SK-N-SH (cell line): ENCODE measurements around the gene PHLPP2. TPM values are rescaled to one million over a fixed set of nuclear protein-coding genes. Genes with fewer than 3 reads are reported as not detected.

Experiments
- CTCF ChIA-PET: fragments of 300-600, 350-600 bp; formaldehyde crosslinking; extraction: SDS; loops from one replicate; lab custom pipeline; 2021; lab: Yijun Ruan, JAX
- POLR2A ChIA-PET: fragments of 350-600 bp; sonication (Branson Sonifier 250); formaldehyde crosslinking; extraction: SDS; loops from one replicate; lab custom pipeline; 2020; ENCODE audit warnings: antibody characterized with exemption, inconsistent platforms; lab: Yijun Ruan, JAX
- DNase-seq: peaks from one replicate; pipeline ENCODE4 v3.0.0; 2012
- H2AFZ ChIP-seq: fragments of 200-600 bp; sonication (generic); 2 replicates; pipeline ENCODE4 v1.8.1; 2016; ENCODE audit warnings: antibody characterized with exemption, mild to moderate bottlenecking, low read depth
- H3F3A ChIP-seq: fragments of 200-600 bp; sonication (generic); replicated peaks from 2 replicates; pipeline ENCODE3; 2016; ENCODE audit warnings: antibody characterized with exemption, mild to moderate bottlenecking; ENCODE audit not compliant: insufficient read depth
- H3K27ac ChIP-seq, 2 experiments: fragments of 200-500 bp in 1 of 2; fragments of 200-600 bp in 1 of 2; sonication (Bioruptor generic) in 1 of 2; sonication (generic), shearing (Covaris generic) in 1 of 2; 2 replicates each; pipeline versions ENCODE4 v1.5.1 to v1.6.1; 2014 to 2016; ENCODE audit warnings: low read depth in 2 of 2, inconsistent platforms in 1 of 2, low read length in 1 of 2, mild to moderate bottlenecking in 1 of 2, mixed read lengths in 1 of 2
- H3K27me3 ChIP-seq: fragments of 200-600 bp; sonication (generic), shearing (Covaris generic); 2 replicates; pipeline ENCODE4 v1.6.1; 2016; ENCODE audit warnings: mixed run types; ENCODE audit not compliant: insufficient read depth
- H3K36me3 ChIP-seq, 2 experiments: fragments of 200-500 bp in 1 of 2; fragments of 200-600 bp in 1 of 2; sonication (Bioruptor generic) in 1 of 2; sonication (generic) in 1 of 2; replicated peaks in 1 of 2; 2 replicates each; pipeline versions ENCODE3 to v1.5.1; 2014 to 2016; ENCODE audit warnings: low read length in 1 of 2, mild to moderate bottlenecking in 1 of 2; ENCODE audit not compliant: insufficient read depth in 2 of 2, control insufficient read depth in 1 of 2
- H3K4me1 ChIP-seq, 2 experiments: fragments of 200-500 bp in 1 of 2; fragments of 200-600 bp in 1 of 2; sonication (Bioruptor generic) in 1 of 2; sonication (generic), shearing (Covaris generic) in 1 of 2; 2 replicates each; pipeline versions ENCODE4 v1.5.1 to v1.6.1; 2014 to 2016; ENCODE audit warnings: low read depth in 1 of 2, low read length in 1 of 2, mixed run types in 1 of 2; ENCODE audit not compliant: insufficient read depth in 2 of 2, control insufficient read depth in 1 of 2
- H3K4me2 ChIP-seq: fragments of 200-600 bp; sonication (generic), shearing (Covaris generic); 2 replicates; pipeline ENCODE4 v1.6.1; 2017; ENCODE audit warnings: mixed run types
- H3K4me3 ChIP-seq, 2 experiments: fragments of 200-500 bp in 1 of 2; fragments of 200-600 bp in 1 of 2; sonication (Bioruptor generic) in 1 of 2; sonication (generic), shearing (Covaris generic) in 1 of 2; 2 replicates each; pipeline versions ENCODE4 v1.5.1 to v1.8.1; 2014 to 2016; ENCODE audit warnings: low read depth in 2 of 2, inconsistent platforms in 1 of 2, low read length in 1 of 2, mild to moderate bottlenecking in 1 of 2, mixed read lengths in 1 of 2, moderate library complexity in 1 of 2
- H3K79me2 ChIP-seq: fragments of 200-600 bp; sonication (generic); 2 replicates; pipeline ENCODE4 v1.8.1; 2017; ENCODE audit warnings: mild to moderate bottlenecking; ENCODE audit not compliant: insufficient read depth
- H3K9ac ChIP-seq: fragments of 200-600 bp; sonication (generic); 2 replicates; pipeline ENCODE4 v1.6.1; 2017; ENCODE audit warnings: mixed run types
- H3K9me2 ChIP-seq: fragments of 200-600 bp; sonication (generic); 2 replicates; pipeline ENCODE4 v1.6.1; 2017; ENCODE audit warnings: mixed run types
- H3K9me3 ChIP-seq: fragments of 200-600 bp; sonication (generic); 2 replicates; pipeline ENCODE4 v1.6.1; 2017; ENCODE audit warnings: mixed run types, mild to moderate bottlenecking, moderate library complexity
- H4K20me1 ChIP-seq: fragments of 200-600 bp; sonication (generic); 2 replicates; pipeline ENCODE4 v1.6.1; 2017; ENCODE audit warnings: mild to moderate bottlenecking, mixed run types; ENCODE audit not compliant: insufficient read depth
- MEF2A ChIP-seq: IDR thresholded peaks from 2 replicates; pipeline ENCODE4 v1.4.0; 2012; ENCODE audit warnings: low read depth, borderline replicate concordance
- MXI1 ChIP-seq: IDR thresholded peaks from 2 replicates; pipeline ENCODE4 v1.6.1; 2012; ENCODE audit warnings: mild to moderate bottlenecking, low read depth, low read length, improper control_type of control experiment
- NFIC ChIP-seq: IDR thresholded peaks from 2 replicates; pipeline ENCODE4 v1.4.0; 2012; ENCODE audit warnings: borderline replicate concordance
- NRF1 ChIP-seq: IDR thresholded peaks from 2 replicates; pipeline ENCODE4 v1.6.1; 2012; ENCODE audit warnings: low read depth, mild to moderate bottlenecking, low read length
- PBX3 ChIP-seq: IDR thresholded peaks from 2 replicates; pipeline ENCODE4; 2012
- POLR2AphosphoS5 ChIP-seq: IDR thresholded peaks from 2 replicates; pipeline ENCODE4 v1.6.1; 2012; ENCODE audit warnings: low read depth, low read length
- REST ChIP-seq: IDR thresholded peaks from 2 replicates; pipeline ENCODE4 v1.6.1; 2012; ENCODE audit warnings: mild to moderate bottlenecking, low read depth, low read length, moderate library complexity
- RXRA ChIP-seq: IDR thresholded peaks from 2 replicates; pipeline ENCODE4 v1.4.0; 2012; ENCODE audit warnings: low read depth, mild to moderate bottlenecking, borderline replicate concordance
- TAF1 ChIP-seq: IDR thresholded peaks from 2 replicates; pipeline ENCODE4 v1.6.1; 2012; ENCODE audit warnings: low read depth, mild to moderate bottlenecking, low read length, moderate library complexity, borderline replicate concordance
- USF1 ChIP-seq: IDR thresholded peaks from 2 replicates; pipeline ENCODE4 v1.4.0; 2012; ENCODE audit warnings: low read depth, borderline replicate concordance
- ZBTB33 ChIP-seq: IDR thresholded peaks from 2 replicates; pipeline ENCODE4 v1.4.0; 2012; ENCODE audit warnings: low read depth, borderline replicate concordance
- WGBS: methylation state at CpG from one replicate; pipeline ENCODE4 v1.1.6; 2017; ENCODE audit warnings: low lambda C conversion rate; 5-methylcytosine and 5-hydroxymethylcytosine counted together
- polyA plus RNA-seq, 3 experiments: library from polyadenylated mRNA; depleted of rRNA; stranded (reverse); fragments of >200 nt; gene quantifications; 2 replicates each; pipeline ENCODE4 v1.2.3, GENCODE V29; 2012

PHLPP2 gene
- polyA plus RNA-seq, 1 of the 3 experiments (the other 2 are of a cell fraction) = 5.5 TPM

GRCh38 chr16:71670537-71670936 is 54.0 kb downstream of the PHLPP2 start:
- POLR2A ChIA-PET = no interaction called here
- Histone ChIP-seq H3K4me2 (no peak overlapping the region), H3K4me1 (no peaks in the 10 kb centered on the region), H3K27ac (no peak overlapping the region), H3K9me2 (no peaks in the 10 kb centered on the region), H3K9me3 (no peaks in the 10 kb centered on the region), H3K27me3 (no peaks in the 10 kb centered on the region), H3F3A (no peaks in the 10 kb centered on the region), H2AFZ (no peak overlapping the region), H3K4me3 (no peak overlapping the region), H3K9ac (no peak overlapping the region), H3K36me3 (peaks cover 43 to 59% of the 10 kb centered on the region in 2 experiments), H4K20me1 (no peaks in the 10 kb centered on the region), H3K79me2 (no peaks in the 10 kb centered on the region)
- TF ChIP-seq RXRA (no peak), REST (no peak), NRF1 (no peak), PBX3 (no peak), USF1 (no peak), MXI1 (no peak), TAF1 (no peak), POLR2AphosphoS5 (no peak), ZBTB33 (no peak), NFIC (no peak), MEF2A (no peak)
- CTCF ChIA-PET = interaction anchor here (0.8 kb wide), 1 partner anchor 30 kb away, joined by 4 read pairs; no protein-coding TSS in a partner anchor
- WGBS = 85% methylated on average over 4 of the region's 4 CpGs
- no peak for DNase-seq
